SK-N-SH treated with all-trans-retinoic acid at 6 μM for 48 hours (cell line): ENCODE results near the gene METAP1D.

Source experiments
- ATAC-seq: fragments of 200-7000 bp; cut with Tn5 transposase; 3 replicates; pipeline ENCODE4 v1.9.1; 2020; ENCODE audit warnings: mild to moderate bottlenecking, moderate library complexity
- CREB5 ChIP-seq: fragments of 250-450 bp; sonication (Bioruptor Pico); IDR thresholded peaks from 2 replicates; pipeline ENCODE4 v1.5.1; 2020; ENCODE audit warnings: low read depth, mild to moderate bottlenecking, moderate library complexity
- CSDC2 ChIP-seq: fragments of 250-450 bp; sonication (Bioruptor Pico); IDR thresholded peaks from 2 replicates; pipeline ENCODE4 v1.5.0; 2020; ENCODE audit warnings: mild to moderate bottlenecking, moderate library complexity
- ESRRG ChIP-seq: fragments of 250-450 bp; sonication (Bioruptor Pico); IDR thresholded peaks from 2 replicates; pipeline ENCODE4 v1.6.1; 2021; ENCODE audit warnings: mild to moderate bottlenecking
- GLIS3 ChIP-seq: fragments of 250-450 bp; sonication (Bioruptor Pico); IDR thresholded peaks from 2 replicates; pipeline ENCODE4 v1.5.0; 2020; ENCODE audit warnings: mild to moderate bottlenecking, moderate library complexity
- ISL1 ChIP-seq: fragments of 250-450 bp; sonication (Bioruptor Pico); IDR thresholded peaks from 2 replicates; pipeline ENCODE4 v2.1.2; 2022; ENCODE audit warnings: mild to moderate bottlenecking, moderate library complexity
- OSR1 ChIP-seq: fragments of 250-450 bp; sonication (Bioruptor Pico); IDR thresholded peaks from 2 replicates; pipeline ENCODE4 v1.8.0; 2022; ENCODE audit warnings: moderate library complexity, mild to moderate bottlenecking, inconsistent platforms
- PATZ1 ChIP-seq: fragments of 250-450 bp; sonication (Bioruptor Pico); IDR thresholded peaks from 2 replicates; pipeline ENCODE4 v1.8.0; 2020; ENCODE audit warnings: mild to moderate bottlenecking, moderate library complexity, borderline replicate concordance
- POU6F1 ChIP-seq: fragments of 250-450 bp; sonication (Bioruptor Pico); IDR thresholded peaks from 2 replicates; pipeline ENCODE4 v1.8.0; 2021; ENCODE audit warnings: low read depth, mild to moderate bottlenecking, moderate library complexity, borderline replicate concordance
- PPARA ChIP-seq: fragments of 250-450 bp; sonication (Bioruptor Pico); IDR thresholded peaks from 2 replicates; pipeline ENCODE4 v1.5.0; 2020; ENCODE audit warnings: mild to moderate bottlenecking, borderline replicate concordance
- RARB ChIP-seq: fragments of 250-450 bp; sonication (Bioruptor Pico); IDR thresholded peaks from 2 replicates; pipeline ENCODE4 v1.8.0; 2021; ENCODE audit warnings: mild to moderate bottlenecking, moderate library complexity
- SNAI2 ChIP-seq: fragments of 250-450 bp; sonication (Bioruptor Pico); IDR thresholded peaks from 2 replicates; pipeline ENCODE4 v1.5.0; 2020; ENCODE audit warnings: mild to moderate bottlenecking, moderate library complexity
- TCF4 ChIP-seq: fragments of 250-450 bp; sonication (Bioruptor Pico); IDR thresholded peaks from 2 replicates; pipeline ENCODE4 v1.8.0; 2021; ENCODE audit warnings: mild to moderate bottlenecking, moderate library complexity, borderline replicate concordance
- TOX ChIP-seq: fragments of 250-450 bp; sonication (Bioruptor Pico); IDR thresholded peaks from 2 replicates; pipeline ENCODE4 v1.8.0; 2021; ENCODE audit warnings: mild to moderate bottlenecking, moderate library complexity, borderline replicate concordance
- ZC3H10 ChIP-seq: fragments of 250-450 bp; sonication (Bioruptor Pico); IDR thresholded peaks from 2 replicates; pipeline ENCODE4 v1.5.1; 2021; ENCODE audit warnings: mild to moderate bottlenecking, moderate library complexity
- ZFP3 ChIP-seq: fragments of 250-450 bp; sonication (Bioruptor Pico); IDR thresholded peaks from 2 replicates; pipeline ENCODE4 v1.5.0; 2020; ENCODE audit warnings: mild to moderate bottlenecking, moderate library complexity
- ZFP30 ChIP-seq: fragments of 450-650 bp; formaldehyde crosslinking; IDR thresholded peaks from 2 replicates; pipeline ENCODE4 v1.5.0; 2022; ENCODE audit warnings: mild to moderate bottlenecking, moderate library complexity
- ZNF565 ChIP-seq: fragments of 450-650 bp; formaldehyde crosslinking; conservative IDR thresholded peaks from 2 replicates; pipeline ENCODE4 v1.5.0; 2020; ENCODE audit warnings: low read depth, mild to moderate bottlenecking, moderate library complexity
- TF ChIP-seq, protein P1 (sequence below): fragments of 250-450 bp; sonication (Bioruptor Pico); IDR thresholded peaks from 2 replicates; pipeline ENCODE4 v1.5.0; 2020; ENCODE audit warnings: mild to moderate bottlenecking, moderate library complexity
- TF ChIP-seq, protein P2 (sequence below): fragments of 250-450 bp; sonication (Bioruptor Pico); IDR thresholded peaks from 2 replicates; pipeline ENCODE4 v1.5.1; 2021; ENCODE audit warnings: mild to moderate bottlenecking, moderate library complexity

METAP1D gene

GRCh38 chr2:171999604-172000469 lies at the start of gene METAP1D:
METAP1D (plus strand) TSS chr2:171999953; CDS start chr2:171999970, 17 bp downstream.
- ATAC-seq, result peak; percentile 100
- no peak for TF ChIP-seq CSDC2 (CRISPR knock-in tag)
- TF ChIP-seq, protein P1, sequence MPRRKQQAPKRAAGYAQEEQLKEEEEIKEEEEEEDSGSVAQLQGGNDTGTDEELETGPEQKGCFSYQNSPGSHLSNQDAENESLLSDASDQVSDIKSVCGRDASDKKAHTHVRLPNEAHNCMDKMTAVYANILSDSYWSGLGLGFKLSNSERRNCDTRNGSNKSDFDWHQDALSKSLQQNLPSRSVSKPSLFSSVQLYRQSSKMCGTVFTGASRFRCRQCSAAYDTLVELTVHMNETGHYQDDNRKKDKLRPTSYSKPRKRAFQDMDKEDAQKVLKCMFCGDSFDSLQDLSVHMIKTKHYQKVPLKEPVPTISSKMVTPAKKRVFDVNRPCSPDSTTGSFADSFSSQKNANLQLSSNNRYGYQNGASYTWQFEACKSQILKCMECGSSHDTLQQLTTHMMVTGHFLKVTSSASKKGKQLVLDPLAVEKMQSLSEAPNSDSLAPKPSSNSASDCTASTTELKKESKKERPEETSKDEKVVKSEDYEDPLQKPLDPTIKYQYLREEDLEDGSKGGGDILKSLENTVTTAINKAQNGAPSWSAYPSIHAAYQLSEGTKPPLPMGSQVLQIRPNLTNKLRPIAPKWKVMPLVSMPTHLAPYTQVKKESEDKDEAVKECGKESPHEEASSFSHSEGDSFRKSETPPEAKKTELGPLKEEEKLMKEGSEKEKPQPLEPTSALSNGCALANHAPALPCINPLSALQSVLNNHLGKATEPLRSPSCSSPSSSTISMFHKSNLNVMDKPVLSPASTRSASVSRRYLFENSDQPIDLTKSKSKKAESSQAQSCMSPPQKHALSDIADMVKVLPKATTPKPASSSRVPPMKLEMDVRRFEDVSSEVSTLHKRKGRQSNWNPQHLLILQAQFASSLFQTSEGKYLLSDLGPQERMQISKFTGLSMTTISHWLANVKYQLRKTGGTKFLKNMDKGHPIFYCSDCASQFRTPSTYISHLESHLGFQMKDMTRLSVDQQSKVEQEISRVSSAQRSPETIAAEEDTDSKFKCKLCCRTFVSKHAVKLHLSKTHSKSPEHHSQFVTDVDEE, result peak; percentile 34; the same call in 1 of the 2 replicates
- 0 out of 2 replicates have a peak, but pooled peaks have one; percentile 52 for TF ChIP-seq ZFP3 (CRISPR knock-in tag)

GRCh38 chr2:171952276-171952675 lies 47.5 kb upstream of the METAP1D start:
- TF ChIP-seq ZC3H10 (CRISPR knock-in tag), result no peak
- no peak for TF ChIP-seq CSDC2 (CRISPR knock-in tag)
- TF ChIP-seq ISL1, result no peak
- TF ChIP-seq ZFP30, result no peak
- TF ChIP-seq PPARA (CRISPR knock-in tag), result no peak
- no peak for TF ChIP-seq OSR1 (CRISPR knock-in tag)
- TF ChIP-seq SNAI2 (CRISPR knock-in tag), result no peak
- no peak for TF ChIP-seq ZFP3 (CRISPR knock-in tag)
- no peak for TF ChIP-seq TCF4 (CRISPR knock-in tag)
- TF ChIP-seq PATZ1 (CRISPR knock-in tag), result no peak
- no peak for TF ChIP-seq POU6F1
- TF ChIP-seq ZNF565 (CRISPR knock-in tag), result no peak
- no peak for TF ChIP-seq CREB5 (CRISPR knock-in tag)
- TF ChIP-seq, protein P1, result no peak
- TF ChIP-seq, protein P2, sequence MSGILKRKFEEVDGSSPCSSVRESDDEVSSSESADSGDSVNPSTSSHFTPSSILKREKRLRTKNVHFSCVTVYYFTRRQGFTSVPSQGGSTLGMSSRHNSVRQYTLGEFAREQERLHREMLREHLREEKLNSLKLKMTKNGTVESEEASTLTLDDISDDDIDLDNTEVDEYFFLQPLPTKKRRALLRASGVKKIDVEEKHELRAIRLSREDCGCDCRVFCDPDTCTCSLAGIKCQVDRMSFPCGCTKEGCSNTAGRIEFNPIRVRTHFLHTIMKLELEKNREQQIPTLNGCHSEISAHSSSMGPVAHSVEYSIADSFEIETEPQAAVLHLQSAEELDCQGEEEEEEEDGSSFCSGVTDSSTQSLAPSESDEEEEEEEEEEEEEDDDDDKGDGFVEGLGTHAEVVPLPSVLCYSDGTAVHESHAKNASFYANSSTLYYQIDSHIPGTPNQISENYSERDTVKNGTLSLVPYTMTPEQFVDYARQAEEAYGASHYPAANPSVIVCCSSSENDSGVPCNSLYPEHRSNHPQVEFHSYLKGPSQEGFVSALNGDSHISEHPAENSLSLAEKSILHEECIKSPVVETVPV (CRISPR knock-in tag), result no peak
- TF ChIP-seq, all 23 proteins: peak for 0

DNA sequence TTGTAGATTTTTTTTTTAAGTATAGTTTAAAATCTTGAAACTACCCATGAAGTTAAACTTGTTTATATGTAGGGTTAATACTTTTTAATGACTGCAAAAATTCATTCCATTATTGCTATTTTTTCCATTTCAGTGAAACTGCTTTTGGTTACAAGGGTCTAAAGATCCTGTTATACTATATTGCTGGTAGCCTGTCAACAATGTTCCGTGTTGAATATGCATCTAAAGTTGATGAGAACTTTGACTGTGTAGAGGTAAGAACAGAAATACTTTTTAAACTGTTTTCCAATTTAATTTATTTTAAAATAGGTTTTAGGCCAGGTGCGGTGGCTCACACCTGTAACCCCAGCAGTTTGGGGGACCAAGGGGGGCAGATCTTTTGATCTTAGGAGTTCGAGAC lies 47.0 kb upstream of the METAP1D start:
- TF ChIP-seq RARB (no peak), TOX (no peak), TCF4 (CRISPR knock-in tag) (no peak), PPARA (CRISPR knock-in tag) (no peak), ZFP3 (CRISPR knock-in tag) (no peak), CSDC2 (CRISPR knock-in tag) (no peak), ESRRG (CRISPR knock-in tag) (no peak), OSR1 (CRISPR knock-in tag) (no peak), GLIS3 (no peak)
- TF ChIP-seq, protein P1, result no peak
- no peak for ATAC-seq

More at GRCh38 chr2:171952276-171952675, 47.5 kb upstream of the METAP1D start:
- ATAC-seq, result no peak
